Measurements from ENCODE around the gene DIO1.

GRCh38 chr1:53892911-53893310, 1.1 kb upstream of the DIO1 start:
- TF ChIP-seq EP300 (IDR thresholded peaks at IDR 0.05; ENCODE audit: borderline replicate concordance) (no peak), REST (IDR thresholded peaks at IDR 0.05; ENCODE audit: low read depth) (no peak), TAF1 (IDR thresholded peaks at IDR 0.05; ENCODE audit: low read depth) (no peak), ZBTB7A (IDR thresholded peaks at IDR 0.05; ENCODE audit: low read depth) (no peak), TEAD4 (IDR thresholded peaks at IDR 0.05) (no peak), USF1 (IDR thresholded peaks at IDR 0.05) (no peak), CEBPB (IDR thresholded peaks at IDR 0.05) (no peak), YY1 (IDR thresholded peaks at IDR 0.05; ENCODE audit: low read depth) (no peak), NFIC (IDR thresholded peaks at IDR 0.05) (no peak), EGR1 (IDR thresholded peaks at IDR 0.05) (no peak), RAD21 (IDR thresholded peaks at IDR 0.05; ENCODE audit: low read depth) (no peak), CREB1 (IDR thresholded peaks at IDR 0.05; ENCODE audit: low read depth) (no peak), TCF12 (IDR thresholded peaks at IDR 0.05; ENCODE audit: low read depth) (no peak)
- TF ChIP-seq, protein P1, sequence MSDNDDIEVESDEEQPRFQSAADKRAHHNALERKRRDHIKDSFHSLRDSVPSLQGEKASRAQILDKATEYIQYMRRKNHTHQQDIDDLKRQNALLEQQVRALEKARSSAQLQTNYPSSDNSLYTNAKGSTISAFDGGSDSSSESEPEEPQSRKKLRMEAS (IDR thresholded peaks at IDR 0.05) = no peak

Data from Ishikawa (cell line).